Mammary epithelial cell (primary cell): ENCODE data around the gene CAPN2.

Experiments
- EZH2 ChIP-seq: IDR thresholded peaks from 2 replicates; pipeline ENCODE4 v1.6.1; 2012; ENCODE audit warnings: low read length, inconsistent platforms, borderline replicate concordance
- TF ChIP-seq, protein P1 (sequence below), 2 donors: IDR thresholded peaks in 1 of 2; conservative IDR thresholded peaks in 1 of 2; 2 replicates each; pipeline ENCODE4 v1.5.1; 2011 to 2012; ENCODE audit warnings: inconsistent platforms in 2 of 2, low read length in 2 of 2, mild to moderate bottlenecking in 2 of 2, control low read depth in 1 of 2, low read depth in 1 of 2; ENCODE audit not compliant: insufficient read depth in 1 of 2; ENCODE audit errors: extremely low read depth in 1 of 2

DNA sequence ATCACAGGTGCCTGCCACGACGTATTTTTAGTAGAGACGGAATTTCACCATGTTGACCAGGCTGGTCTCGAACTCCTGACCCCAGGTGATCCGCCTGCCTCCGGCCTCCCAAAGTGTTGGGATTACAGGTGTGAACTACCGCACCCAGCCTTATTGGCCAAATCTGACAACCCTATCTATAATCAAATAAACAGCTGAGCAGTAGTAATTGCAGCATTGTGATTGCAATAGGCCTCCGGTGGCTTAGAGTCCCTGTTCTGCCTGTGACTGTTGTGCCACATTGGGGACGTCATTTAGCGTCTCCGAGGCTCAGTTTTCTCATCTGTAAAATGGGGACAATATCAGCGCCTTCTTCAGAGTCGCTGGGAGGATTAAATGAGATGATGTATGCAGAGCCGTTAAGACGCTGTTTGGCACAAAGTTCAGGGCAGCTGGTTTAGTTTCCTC, 569 bp upstream of the CAPN2 start:
- TF ChIP-seq, protein P1, sequence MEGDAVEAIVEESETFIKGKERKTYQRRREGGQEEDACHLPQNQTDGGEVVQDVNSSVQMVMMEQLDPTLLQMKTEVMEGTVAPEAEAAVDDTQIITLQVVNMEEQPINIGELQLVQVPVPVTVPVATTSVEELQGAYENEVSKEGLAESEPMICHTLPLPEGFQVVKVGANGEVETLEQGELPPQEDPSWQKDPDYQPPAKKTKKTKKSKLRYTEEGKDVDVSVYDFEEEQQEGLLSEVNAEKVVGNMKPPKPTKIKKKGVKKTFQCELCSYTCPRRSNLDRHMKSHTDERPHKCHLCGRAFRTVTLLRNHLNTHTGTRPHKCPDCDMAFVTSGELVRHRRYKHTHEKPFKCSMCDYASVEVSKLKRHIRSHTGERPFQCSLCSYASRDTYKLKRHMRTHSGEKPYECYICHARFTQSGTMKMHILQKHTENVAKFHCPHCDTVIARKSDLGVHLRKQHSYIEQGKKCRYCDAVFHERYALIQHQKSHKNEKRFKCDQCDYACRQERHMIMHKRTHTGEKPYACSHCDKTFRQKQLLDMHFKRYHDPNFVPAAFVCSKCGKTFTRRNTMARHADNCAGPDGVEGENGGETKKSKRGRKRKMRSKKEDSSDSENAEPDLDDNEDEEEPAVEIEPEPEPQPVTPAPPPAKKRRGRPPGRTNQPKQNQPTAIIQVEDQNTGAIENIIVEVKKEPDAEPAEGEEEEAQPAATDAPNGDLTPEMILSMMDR (conservative IDR thresholded peaks at IDR 0.05 in 1 of 2, IDR thresholded peaks at IDR 0.05 in 1 of 2; ENCODE audit: extremely low read depth in 1 of 2, insufficient read depth in 1 of 2, low read depth in 1 of 2, low read length in 2 of 2): no peak
- TF ChIP-seq EZH2: no peak
